ENCODE results near the gene KAT2B.
A peak's percentile ranks its signal among the peaks of the same experiment; 100 is the strongest.

The KAT2B gene

GRCh38 chr3:20105513-20106280 is 65.5 kb downstream of the KAT2B start:
- H3K4me3 ChIP-seq (ENCODE audit: low read length) = no peak overlapping the region
- no peak overlapping the region for H3K4me2 ChIP-seq (ENCODE audit: low read length)
- no peaks in the 10 kb centered on the region for H3K27me3 ChIP-seq (ENCODE audit: control insufficient read depth, insufficient read depth, low read length)
- no peaks in the 10 kb centered on the region for H3K36me3 ChIP-seq (ENCODE audit: insufficient read depth, low read length)
- H3K9ac ChIP-seq (ENCODE audit: low read depth, low read length) = no peak overlapping the region
- H3K4me1 ChIP-seq (ENCODE audit: control insufficient read depth, insufficient read depth, low read length) = no peaks in the 10 kb centered on the region
- H3K9me3 ChIP-seq (replicated peaks; ENCODE audit: low read length) = no peaks in the 10 kb centered on the region

DNA sequence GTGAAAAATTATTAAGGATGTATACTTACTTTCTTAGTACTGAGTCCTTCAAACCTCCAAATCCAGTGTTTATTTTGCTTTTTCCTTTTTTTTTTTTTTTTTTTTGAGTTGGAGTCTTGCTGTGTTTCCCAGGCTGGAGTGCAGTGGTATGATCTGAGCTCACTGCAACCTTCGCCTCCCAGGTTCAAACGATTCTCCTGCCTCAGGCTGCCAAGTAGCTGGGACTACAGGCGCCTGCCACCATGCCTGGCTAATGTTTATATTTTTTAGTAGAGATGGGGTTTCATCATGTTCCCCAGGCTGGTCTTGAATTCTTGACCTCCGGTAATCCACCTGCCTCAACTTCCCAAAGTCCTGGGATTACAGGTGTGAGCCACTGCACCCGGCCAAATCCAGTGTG is 67.5 kb downstream of the KAT2B start:
- no peak overlapping the region for H3K4me3 ChIP-seq (ENCODE audit: low read length)
- H3K4me2 ChIP-seq (ENCODE audit: low read length) = no peak overlapping the region

DNA sequence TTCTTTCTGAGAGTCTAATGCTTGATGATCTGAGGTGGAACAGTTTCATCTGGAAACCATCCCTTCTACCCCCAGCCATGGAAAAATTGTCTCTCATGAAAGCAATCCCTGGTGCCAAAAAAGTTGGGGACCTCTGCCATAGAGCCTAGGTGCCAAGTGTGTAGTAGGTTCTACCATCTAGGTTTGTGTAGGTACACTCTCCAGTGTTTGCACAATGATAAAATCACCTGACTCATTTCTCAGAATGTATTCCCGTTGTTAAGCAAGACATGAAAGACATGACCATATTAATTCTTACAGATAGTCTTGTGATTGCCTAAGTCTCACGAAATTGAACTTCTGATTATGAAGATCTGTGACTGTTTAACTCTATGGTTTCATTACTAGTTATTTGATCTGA is 68.6 kb downstream of the KAT2B start:
- Histone ChIP-seq H3K9me3 (replicated peaks; ENCODE audit: low read length) (no peaks in the 10 kb centered on the region), H3K9ac (ENCODE audit: low read depth, low read length) (no peak overlapping the region), H3K4me1 (ENCODE audit: control insufficient read depth, insufficient read depth, low read length) (peaks cover 5% of the 10 kb centered on the region), H3K36me3 (ENCODE audit: insufficient read depth, low read length) (no peaks in the 10 kb centered on the region), H3K27me3 (ENCODE audit: control insufficient read depth, insufficient read depth, low read length) (no peaks in the 10 kb centered on the region), H3K4me2 (ENCODE audit: low read length) (no peak overlapping the region), H3K4me3 (ENCODE audit: low read length) (no peak overlapping the region)

More for the DNA sequence above, 67.5 kb downstream of the KAT2B start:
- H3K36me3 ChIP-seq (ENCODE audit: insufficient read depth, low read length) = no peaks in the 10 kb centered on the region
- H3K27me3 ChIP-seq (ENCODE audit: control insufficient read depth, insufficient read depth, low read length) = no peaks in the 10 kb centered on the region
- no peak overlapping the region for H3K9ac ChIP-seq (ENCODE audit: low read depth, low read length)
- peaks cover 5% of the 10 kb centered on the region for H3K4me1 ChIP-seq (ENCODE audit: control insufficient read depth, insufficient read depth, low read length)
- no peaks in the 10 kb centered on the region for H3K9me3 ChIP-seq (replicated peaks; ENCODE audit: low read length)

DNA sequence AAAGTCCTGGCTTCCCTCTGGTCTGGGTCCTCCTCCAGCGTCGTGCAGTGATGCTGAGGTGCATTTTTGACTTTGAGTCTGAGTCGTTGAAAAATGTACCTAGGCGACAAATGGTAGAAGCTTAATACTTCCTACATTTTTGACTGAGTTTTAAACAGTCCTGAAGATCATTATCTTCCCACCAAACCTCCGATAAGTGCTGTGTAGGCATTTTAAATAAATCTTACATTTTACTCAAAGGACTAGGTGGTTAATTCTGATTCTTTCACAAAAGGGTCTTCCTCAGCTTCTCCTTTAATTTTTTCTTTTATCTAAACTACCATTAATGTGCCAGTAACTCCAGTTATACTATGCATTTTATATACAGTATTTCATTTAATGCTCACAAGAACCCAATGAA is 70.6 kb downstream of the KAT2B start:
- Histone ChIP-seq H3K4me1 (ENCODE audit: control insufficient read depth, insufficient read depth, low read length) (peaks cover 5% of the 10 kb centered on the region), H3K4me2 (ENCODE audit: low read length) (no peak overlapping the region), H3K27me3 (ENCODE audit: control insufficient read depth, insufficient read depth, low read length) (no peaks in the 10 kb centered on the region), H3K4me3 (ENCODE audit: low read length) (no peak overlapping the region), H3K9ac (ENCODE audit: low read depth, low read length) (no peak overlapping the region), H3K9me3 (replicated peaks; ENCODE audit: low read length) (no peaks in the 10 kb centered on the region), H3K36me3 (ENCODE audit: insufficient read depth, low read length) (no peaks in the 10 kb centered on the region)

GRCh38 chr3:20111836-20112235 is 71.6 kb downstream of the KAT2B start:
- no peak overlapping the region for H3K9ac ChIP-seq (ENCODE audit: low read depth, low read length)
- H3K4me1 ChIP-seq (ENCODE audit: control insufficient read depth, insufficient read depth, low read length) = peaks cover 5% of the 10 kb centered on the region
- no peak overlapping the region for H3K4me3 ChIP-seq (ENCODE audit: low read length)
- no peaks in the 10 kb centered on the region for H3K27me3 ChIP-seq (ENCODE audit: control insufficient read depth, insufficient read depth, low read length)
- no peaks in the 10 kb centered on the region for H3K9me3 ChIP-seq (replicated peaks; ENCODE audit: low read length)
- no peak overlapping the region for H3K4me2 ChIP-seq (ENCODE audit: low read length)
- no peaks in the 10 kb centered on the region for H3K36me3 ChIP-seq (ENCODE audit: insufficient read depth, low read length)

- no peak overlapping the region for H3K4me2 ChIP-seq (ENCODE audit: low read length)
- H3K9me3 ChIP-seq (replicated peaks; ENCODE audit: low read length) = no peaks in the 10 kb centered on the region
- no peak overlapping the region for H3K4me3 ChIP-seq (ENCODE audit: low read length)
- H3K36me3 ChIP-seq (ENCODE audit: insufficient read depth, low read length) = peaks cover 4% of the 10 kb centered on the region
- peaks cover 5% of the 10 kb centered on the region for H3K4me1 ChIP-seq (ENCODE audit: control insufficient read depth, insufficient read depth, low read length)
- H3K9ac ChIP-seq (ENCODE audit: low read depth, low read length) = no peak overlapping the region
- H3K27me3 ChIP-seq (ENCODE audit: control insufficient read depth, insufficient read depth, low read length) = no peaks in the 10 kb centered on the region
Measured at GRCh38 chr3:20121088-20121487, 80.8 kb downstream of the KAT2B start.

GRCh38 chr3:20123131-20123652 is 82.9 kb downstream of the KAT2B start:
- Histone ChIP-seq H3K36me3 (ENCODE audit: insufficient read depth, low read length) (peaks cover 4% of the 10 kb centered on the region), H3K9me3 (replicated peaks; ENCODE audit: low read length) (no peaks in the 10 kb centered on the region), H3K4me1 (ENCODE audit: control insufficient read depth, insufficient read depth, low read length) (peaks cover 5% of the 10 kb centered on the region), H3K27me3 (ENCODE audit: control insufficient read depth, insufficient read depth, low read length) (no peaks in the 10 kb centered on the region), H3K4me2 (ENCODE audit: low read length) (no peak overlapping the region), H3K4me3 (ENCODE audit: low read length) (no peak overlapping the region), H3K9ac (ENCODE audit: low read depth, low read length) (no peak overlapping the region)

DNA sequence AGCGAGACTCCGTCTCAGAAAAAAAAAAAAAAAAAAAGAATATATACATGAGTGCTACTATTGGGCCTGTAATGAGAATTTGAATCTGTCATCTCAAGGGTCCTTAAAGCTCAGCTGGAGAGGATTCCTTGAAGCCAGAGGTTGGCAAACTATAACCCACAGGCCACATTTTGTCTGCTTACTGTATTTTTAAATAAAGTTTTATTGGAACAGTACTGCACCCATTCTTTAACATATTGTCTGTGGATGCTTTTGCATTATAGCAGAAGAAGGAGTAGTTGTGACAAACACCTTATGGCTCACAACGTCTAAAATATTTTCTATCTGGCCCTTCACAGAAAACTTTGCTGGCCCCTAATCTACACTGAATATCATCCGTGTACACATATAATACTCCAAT is 85.0 kb downstream of the KAT2B start:
- Histone ChIP-seq H3K4me2 (ENCODE audit: low read length) (no peak overlapping the region), H3K4me1 (ENCODE audit: control insufficient read depth, insufficient read depth, low read length) (peaks cover 5% of the 10 kb centered on the region), H3K9ac (ENCODE audit: low read depth, low read length) (no peak overlapping the region), H3K27me3 (ENCODE audit: control insufficient read depth, insufficient read depth, low read length) (no peaks in the 10 kb centered on the region), H3K36me3 (ENCODE audit: insufficient read depth, low read length) (peaks cover 4% of the 10 kb centered on the region), H3K4me3 (ENCODE audit: low read length) (no peak overlapping the region), H3K9me3 (replicated peaks; ENCODE audit: low read length) (no peaks in the 10 kb centered on the region)

GRCh38 chr3:20125897-20126296 is 85.7 kb downstream of the KAT2B start:
- no peak overlapping the region for H3K9ac ChIP-seq (ENCODE audit: low read depth, low read length)
- H3K4me2 ChIP-seq (ENCODE audit: low read length) = peak overlapping the region; percentile 56
- peaks cover 4% of the 10 kb centered on the region for H3K36me3 ChIP-seq (ENCODE audit: insufficient read depth, low read length)
- peaks cover 5% of the 10 kb centered on the region for H3K4me1 ChIP-seq (ENCODE audit: control insufficient read depth, insufficient read depth, low read length)
- H3K4me3 ChIP-seq (ENCODE audit: low read length) = no peak overlapping the region
- no peaks in the 10 kb centered on the region for H3K27me3 ChIP-seq (ENCODE audit: control insufficient read depth, insufficient read depth, low read length)
- no peaks in the 10 kb centered on the region for H3K9me3 ChIP-seq (replicated peaks; ENCODE audit: low read length)

GRCh38 chr3:20128358-20128757 is 88.1 kb downstream of the KAT2B start:
- no peaks in the 10 kb centered on the region for H3K36me3 ChIP-seq (ENCODE audit: insufficient read depth, low read length)
- H3K4me3 ChIP-seq (ENCODE audit: low read length) = no peak overlapping the region
- H3K4me2 ChIP-seq (ENCODE audit: low read length) = no peak overlapping the region

GRCh38 chr3:20130106-20130505 is 89.9 kb downstream of the KAT2B start:
- H3K9me3 ChIP-seq (replicated peaks; ENCODE audit: low read length) = no peaks in the 10 kb centered on the region
- no peaks in the 10 kb centered on the region for H3K27me3 ChIP-seq (ENCODE audit: control insufficient read depth, insufficient read depth, low read length)
- H3K4me2 ChIP-seq (ENCODE audit: low read length) = no peak overlapping the region
- no peak overlapping the region for H3K4me3 ChIP-seq (ENCODE audit: low read length)
- H3K36me3 ChIP-seq (ENCODE audit: insufficient read depth, low read length) = no peaks in the 10 kb centered on the region
- peaks cover 5% of the 10 kb centered on the region for H3K4me1 ChIP-seq (ENCODE audit: control insufficient read depth, insufficient read depth, low read length)
- H3K9ac ChIP-seq (ENCODE audit: low read depth, low read length) = no peak overlapping the region

More at GRCh38 chr3:20128358-20128757, 88.1 kb downstream of the KAT2B start:
- H3K9me3 ChIP-seq (replicated peaks; ENCODE audit: low read length) = no peaks in the 10 kb centered on the region
- H3K27me3 ChIP-seq (ENCODE audit: control insufficient read depth, insufficient read depth, low read length) = no peaks in the 10 kb centered on the region
- H3K4me1 ChIP-seq (ENCODE audit: control insufficient read depth, insufficient read depth, low read length) = peaks cover 5% of the 10 kb centered on the region
- H3K9ac ChIP-seq (ENCODE audit: low read depth, low read length) = no peak overlapping the region

DNA sequence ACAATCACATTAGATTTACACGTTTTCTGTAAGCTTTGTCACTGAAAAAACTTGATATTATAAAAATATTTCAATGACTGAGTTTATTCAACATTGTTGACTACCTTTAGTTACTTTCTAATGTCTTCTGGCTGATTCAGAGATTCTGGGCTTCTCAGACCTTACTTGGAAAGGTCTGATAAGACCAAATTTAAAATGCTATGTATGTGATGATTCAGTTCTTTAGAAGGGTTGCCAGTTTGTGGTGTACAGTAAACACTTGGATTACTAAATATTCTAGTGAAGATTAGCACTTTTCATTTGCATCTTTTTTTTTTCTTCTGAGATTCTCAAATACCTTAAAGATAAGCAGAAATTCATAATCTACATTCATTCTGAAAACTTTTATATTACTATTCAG is 96.0 kb downstream of the KAT2B start:
- Histone ChIP-seq H3K4me1 (ENCODE audit: control insufficient read depth, insufficient read depth, low read length) (no peaks in the 10 kb centered on the region), H3K9ac (ENCODE audit: low read depth, low read length) (no peak overlapping the region), H3K4me3 (ENCODE audit: low read length) (no peak overlapping the region), H3K4me2 (ENCODE audit: low read length) (no peak overlapping the region), H3K36me3 (ENCODE audit: insufficient read depth, low read length) (peaks cover 2% of the 10 kb centered on the region), H3K9me3 (replicated peaks; ENCODE audit: low read length) (no peaks in the 10 kb centered on the region), H3K27me3 (ENCODE audit: control insufficient read depth, insufficient read depth, low read length) (no peaks in the 10 kb centered on the region)

Data from skeletal muscle satellite cell (primary cell).